ENCODE data around the gene CD300LD. TPM values are rescaled to one million over a fixed set of nuclear protein-coding genes. Genes with fewer than 3 reads are reported as not detected.

Gene CD300LD
- total and polyA plus RNA-seq, 2 of the 8 experiments (the other 6 are each of a cell fraction or from before 2014, with no cell fraction given) = not detected

- Histone ChIP-seq H2BK15ac (ENCODE audit: low read length) (no peak overlapping the region), H3K9ac (replicated peaks in 1 of 4; ENCODE audit: extremely low read depth in 1 of 4, low read depth in 3 of 4, low read length in 3 of 4) (no peak overlapping the region), H2BK20ac (ENCODE audit: low read length) (no peak overlapping the region), H3K23me2 (ENCODE audit: low read depth, low read length) (no peaks in the 10 kb centered on the region), H3K4me1 (replicated peaks in 1 of 4; ENCODE audit: control insufficient read depth in 3 of 4, insufficient read depth in 4 of 4, low read length in 3 of 4) (peaks cover 8 to 20% (median 12%) of the 10 kb centered on the region in 4 experiments), H3K79me2 (ENCODE audit: control insufficient read depth in 1 of 2, insufficient read depth in 2 of 2, low read length in 2 of 2) (no peaks in the 10 kb centered on the region), H2BK12ac (ENCODE audit: low read depth, low read length) (0 out of 2 replicates have a peak overlapping the region, but pooled peaks have one; percentile 1), H3K14ac (ENCODE audit: insufficient read length) (no peak overlapping the region), H3K27me3 (replicated peaks in 1 of 4; ENCODE audit: control insufficient read depth in 3 of 4, extremely low read depth in 1 of 4, insufficient read depth in 3 of 4, low read length in 3 of 4) (no peaks in the 10 kb centered on the region; a peak in 1 of 7 replicates), H3K79me1 (ENCODE audit: low read depth, low read length) (no peaks in the 10 kb centered on the region), H3K56ac (replicated peaks; ENCODE audit: insufficient read length, low read depth, low read length) (no peak overlapping the region), H2BK5ac (ENCODE audit: low read depth, low read length) (no peak overlapping the region), H2BK120ac (replicated peaks; ENCODE audit: low read depth, low read length) (no peak overlapping the region), H4K5ac (ENCODE audit: insufficient read length, low read depth, low read length) (no peak overlapping the region), H3K23ac (ENCODE audit: insufficient read length) (no peak overlapping the region), H3K9me3 (ENCODE audit: insufficient read depth in 2 of 2, low read depth in 1 of 2, low read length in 1 of 2) (no peaks in the 10 kb centered on the region), H2AK5ac (ENCODE audit: low read depth, low read length) (no peak overlapping the region), H3K36me3 (ENCODE audit: control insufficient read depth in 2 of 4, insufficient read depth in 4 of 4, low read length in 3 of 4) (no peaks in the 10 kb centered on the region), H2AFZ (ENCODE audit: low read length) (no peak overlapping the region), H4K8ac (ENCODE audit: extremely low read depth, insufficient read depth, low read length) (no peak overlapping the region), H3K4me2 (ENCODE audit: insufficient read depth in 1 of 2, low read depth in 2 of 2, low read length in 2 of 2) (no peak overlapping the region), H4K91ac (replicated peaks; ENCODE audit: insufficient read length, low read length) (no peak overlapping the region), H3K4me3 (ENCODE audit: extremely low read depth in 1 of 4, insufficient read depth in 2 of 4, low read depth in 3 of 4, low read length in 4 of 4) (no peak overlapping the region), H3K4ac (replicated peaks; ENCODE audit: insufficient read length, low read depth, low read length) (no peak overlapping the region), H4K20me1 (replicated peaks in 1 of 2; ENCODE audit: control insufficient read depth in 1 of 2, insufficient read depth in 2 of 2, low read length in 2 of 2) (no peaks in the 10 kb centered on the region), H3K18ac (ENCODE audit: extremely low read depth, low read length) (no peak overlapping the region; the same call in 1 of the 2 replicates), H3K27ac (ENCODE audit: low read depth, low read length) (no peak overlapping the region)
- FAIRE-seq = no peak
- POLR2A ChIA-PET (ENCODE audit: partially characterized antibody) = interaction anchor here (1.1 kb wide), 1 partner anchor 428 kb away, joined by 3 read pairs; no protein-coding TSS in a partner anchor
- CTCF ChIA-PET (ENCODE audit: partially characterized antibody) = interaction anchor here (0.6 to 2.8 kb wide), 7 partner anchors 28 to 138 kb away, joined by 3 to 8 read pairs (median 4); partner anchors contain the start of gene RAB37
- DNase-seq (ENCODE audit: low read depth in 1 of 2, low spot score in 2 of 2) = no peak
- 87% methylated on average over 6 of the region's 9 CpGs; no CpG with 5 or more reads in 1 of the 2 experiments for WGBS, 2 experiments (ENCODE audit: extremely low coverage in 1 of 2, insufficient coverage in 1 of 2, insufficient read length in 1 of 2, insufficient replicate concordance in 2 of 2, low coverage in 1 of 2, low lambda C conversion rate in 2 of 2, missing lambda C conversion rate in 1 of 2)
- TF ChIP-seq CBX8 (IDR thresholded peaks at IDR 0.05; ENCODE audit: borderline replicate concordance, low read depth, low read length) = no peak
- no peak for TF ChIP-seq BCL11A (IDR thresholded peaks at IDR 0.05; ENCODE audit: low read depth in 2 of 2, low read length in 2 of 2)
- TF ChIP-seq, protein P1, sequence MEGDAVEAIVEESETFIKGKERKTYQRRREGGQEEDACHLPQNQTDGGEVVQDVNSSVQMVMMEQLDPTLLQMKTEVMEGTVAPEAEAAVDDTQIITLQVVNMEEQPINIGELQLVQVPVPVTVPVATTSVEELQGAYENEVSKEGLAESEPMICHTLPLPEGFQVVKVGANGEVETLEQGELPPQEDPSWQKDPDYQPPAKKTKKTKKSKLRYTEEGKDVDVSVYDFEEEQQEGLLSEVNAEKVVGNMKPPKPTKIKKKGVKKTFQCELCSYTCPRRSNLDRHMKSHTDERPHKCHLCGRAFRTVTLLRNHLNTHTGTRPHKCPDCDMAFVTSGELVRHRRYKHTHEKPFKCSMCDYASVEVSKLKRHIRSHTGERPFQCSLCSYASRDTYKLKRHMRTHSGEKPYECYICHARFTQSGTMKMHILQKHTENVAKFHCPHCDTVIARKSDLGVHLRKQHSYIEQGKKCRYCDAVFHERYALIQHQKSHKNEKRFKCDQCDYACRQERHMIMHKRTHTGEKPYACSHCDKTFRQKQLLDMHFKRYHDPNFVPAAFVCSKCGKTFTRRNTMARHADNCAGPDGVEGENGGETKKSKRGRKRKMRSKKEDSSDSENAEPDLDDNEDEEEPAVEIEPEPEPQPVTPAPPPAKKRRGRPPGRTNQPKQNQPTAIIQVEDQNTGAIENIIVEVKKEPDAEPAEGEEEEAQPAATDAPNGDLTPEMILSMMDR (IDR thresholded peaks at IDR 0.05; ENCODE audit: control extremely low read depth in 1 of 3, insufficient read depth in 1 of 3, low read depth in 1 of 3, low read length in 3 of 3) = no peak
- no peak for TF ChIP-seq EP300 (IDR thresholded peaks at IDR 0.05; ENCODE audit: borderline replicate concordance in 1 of 2, low read depth in 2 of 2, low read length in 2 of 2)
- no peak for TF ChIP-seq ATF2 (IDR thresholded peaks at IDR 0.05; ENCODE audit: low read length)
- TF ChIP-seq YY1 (IDR thresholded peaks at IDR 0.05; ENCODE audit: low read depth, low read length) = no peak
- no peak for TF ChIP-seq HDAC6 (IDR thresholded peaks at IDR 0.05; ENCODE audit: low read depth, low read length)
- TF ChIP-seq SUZ12 (IDR thresholded peaks at IDR 0.05; ENCODE audit: low read length) = no peak
Measured at GRCh38 chr17:74632617-74633016, 40.5 kb upstream of the CD300LD start.

Data from H1 (cell line).